ENCODE measurements around the gene YY1AP1.
"Not testable (repeated sequence)": the region's sequence is repeated elsewhere in the genome, so short reads cannot be mapped to it uniquely, and the experiment has no call there.

GRCh38 chr1:155699062-155699461 is 10.5 kb upstream of the YY1AP1 start:
- TF ChIP-seq CTCF, POLR2A (IDR thresholded peaks at IDR 0.05): not testable (repeated sequence)

All from thyroid gland (tissue), 4 donors.